ENCODE results near the gene MSMO1.

Gene MSMO1

GRCh38 chr4:165361810-165362209, 34.3 kb downstream of the MSMO1 start:
- DNase-seq = no peak

GRCh38 chr4:165364452-165365080, 37.1 kb downstream of the MSMO1 start:
- no peak for DNase-seq

GRCh38 chr4:165367040-165367439, 39.6 kb downstream of the MSMO1 start:
- DNase-seq = no peak

GRCh38 chr4:165368114-165368513, 40.6 kb downstream of the MSMO1 start:
- no peak for DNase-seq

- no peak for DNase-seq
Measured at GRCh38 chr4:165368567-165368966, 41.1 kb downstream of the MSMO1 start.

GRCh38 chr4:165369522-165369921, 42.1 kb downstream of the MSMO1 start:
- DNase-seq = no peak

GRCh38 chr4:165370530-165370929, 43.1 kb downstream of the MSMO1 start:
- no peak for DNase-seq

- no peak for DNase-seq
Measured at GRCh38 chr4:165375465-165375864, 48.0 kb downstream of the MSMO1 start.

- DNase-seq = no peak
Measured at GRCh38 chr4:165378398-165378744, 50.9 kb downstream of the MSMO1 start.

- DNase-seq = no peak
Measured at GRCh38 chr4:165378745-165379677, 51.5 kb downstream of the MSMO1 start, which contains the start of gene CPE. TSS of gene CPE (plus strand) at chr4:165379008. CDS start at chr4:165379222, 214 bp downstream.

- no peak for DNase-seq
Measured at GRCh38 chr4:165379678-165380064, 52.2 kb downstream of the MSMO1 start.

- DNase-seq = no peak
Measured at GRCh38 chr4:165380805-165381204, 53.3 kb downstream of the MSMO1 start.

- no peak for DNase-seq
Measured at GRCh38 chr4:165381821-165382373, 54.4 kb downstream of the MSMO1 start.

- no peak for DNase-seq
Measured at GRCh38 chr4:165382640-165383039, 55.2 kb downstream of the MSMO1 start.

GRCh38 chr4:165383591-165384073, 56.2 kb downstream of the MSMO1 start:
- DNase-seq = no peak

- no peak for DNase-seq
Measured at GRCh38 chr4:165384186-165384585, 56.7 kb downstream of the MSMO1 start.

- no peak for DNase-seq
Measured at GRCh38 chr4:165384598-165384997, 57.1 kb downstream of the MSMO1 start.

- DNase-seq = no peak
Measured at GRCh38 chr4:165385126-165385525, 57.7 kb downstream of the MSMO1 start.

GRCh38 chr4:165386328-165386727, 58.9 kb downstream of the MSMO1 start:
- DNase-seq = no peak

- no peak for DNase-seq
Measured at GRCh38 chr4:165388756-165389155, 61.3 kb downstream of the MSMO1 start.

Data from GF-D8 (cell line).